K562 (cell line): ENCODE results near the gene LRP1-AS.

ENCODE experiments used
- CTCF ChIP-seq, 3 experiments: IDR thresholded peaks in 2 of 3; conservative IDR thresholded peaks in 1 of 3; 2 replicates each; pipeline ENCODE4 v1.5.1; 2011 to 2012; ENCODE audit warnings: low read length in 3 of 3, mild to moderate bottlenecking in 3 of 3, control low read depth in 2 of 3, improper control_type of control experiment in 1 of 3, inconsistent platforms in 1 of 3, low read depth in 1 of 3, mixed read lengths in 1 of 3, moderate library complexity in 1 of 3; ENCODE audit not compliant: insufficient read depth in 2 of 3
- HDAC6 ChIP-seq: IDR thresholded peaks from 2 replicates; pipeline ENCODE4 v1.6.1; 2012; ENCODE audit warnings: low read depth, mild to moderate bottlenecking, control low read depth, inconsistent platforms, low read length, moderate library complexity
- NFXL1 ChIP-seq: fragments of 450-650 bp; formaldehyde crosslinking; IDR thresholded peaks from 2 replicates; pipeline ENCODE4 v1.4.0; 2021; ENCODE audit warnings: mild to moderate bottlenecking
- POLR3A ChIP-seq: IDR thresholded peaks from 2 replicates; pipeline ENCODE4 v1.6.1; 2011; ENCODE audit warnings: borderline replicate concordance, mild to moderate bottlenecking, moderate library complexity; ENCODE audit not compliant: insufficient read length, insufficient read depth; ENCODE audit errors: extremely low read depth
- RFX1 ChIP-seq: fragments of 450-650 bp; IDR thresholded peaks from 2 replicates; pipeline ENCODE4 v1.6.1; 2016; ENCODE audit warnings: mild to moderate bottlenecking, moderate library complexity
- ZKSCAN8 ChIP-seq: fragments of 200-800 bp; sonication (Bioruptor generic); IDR thresholded peaks from 2 replicates; pipeline ENCODE4 v1.6.1; 2016; ENCODE audit warnings: missing genetic modification characterization, missing compliant biosample characterization

DNA sequence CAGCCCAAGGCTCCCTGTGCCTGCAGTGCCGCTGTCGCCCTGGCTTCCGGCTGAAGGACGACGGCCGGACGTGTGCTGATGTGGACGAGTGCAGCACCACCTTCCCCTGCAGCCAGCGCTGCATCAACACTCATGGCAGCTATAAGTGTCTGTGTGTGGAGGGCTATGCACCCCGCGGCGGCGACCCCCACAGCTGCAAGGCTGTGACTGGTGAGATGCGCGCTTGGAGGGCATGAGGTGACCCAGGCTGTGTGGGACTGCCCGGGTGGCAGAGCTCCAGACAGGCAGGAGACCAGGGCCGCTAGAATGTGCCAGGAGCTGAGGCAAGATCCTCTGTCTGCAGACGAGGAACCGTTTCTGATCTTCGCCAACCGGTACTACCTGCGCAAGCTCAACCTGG lies 49.5 kb upstream of the LRP1-AS start:
- TF ChIP-seq HDAC6 (no peak), POLR3A (no peak), NFXL1 (CRISPR knock-in tag) (no peak), RFX1 (no peak), ZKSCAN8 (CRISPR knock-in tag) (no peak), CTCF (IDR thresholded peaks at IDR 0.05 in 2 of 3, conservative IDR thresholded peaks at IDR 0.05 in 1 of 3; ENCODE audit: insufficient read depth in 2 of 3, low read depth in 1 of 3, low read length in 3 of 3) (no peak)
